Measurements from ENCODE around the gene NLRP3.
A peak's percentile ranks its signal among the peaks of the same experiment; 100 is the strongest.
"Not testable (repeated sequence)": the region's sequence is repeated elsewhere in the genome, so short reads cannot be mapped to it uniquely, and the experiment has no call there.

Gene NLRP3

DNA sequence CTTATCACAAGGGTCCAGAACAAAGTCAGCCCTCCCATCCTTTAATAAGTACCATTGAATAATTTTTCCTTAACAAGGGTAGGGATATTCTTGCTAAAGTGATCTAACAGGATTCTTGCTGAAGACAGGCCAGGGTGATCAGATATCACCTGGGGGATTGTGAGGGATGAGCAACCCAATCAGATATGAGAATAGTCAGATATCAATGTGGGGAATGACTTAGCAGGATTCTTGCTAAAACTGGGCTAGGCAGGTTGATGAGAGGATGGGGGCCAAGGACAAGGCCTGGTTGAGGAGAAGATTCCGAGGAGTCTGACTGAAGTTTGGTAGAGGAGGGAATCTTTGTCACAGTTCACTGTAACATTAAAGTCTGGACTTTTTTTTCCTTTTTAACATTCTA lies 23.9 kb upstream of the NLRP3 start:
- DNase-seq, result no peak

DNA sequence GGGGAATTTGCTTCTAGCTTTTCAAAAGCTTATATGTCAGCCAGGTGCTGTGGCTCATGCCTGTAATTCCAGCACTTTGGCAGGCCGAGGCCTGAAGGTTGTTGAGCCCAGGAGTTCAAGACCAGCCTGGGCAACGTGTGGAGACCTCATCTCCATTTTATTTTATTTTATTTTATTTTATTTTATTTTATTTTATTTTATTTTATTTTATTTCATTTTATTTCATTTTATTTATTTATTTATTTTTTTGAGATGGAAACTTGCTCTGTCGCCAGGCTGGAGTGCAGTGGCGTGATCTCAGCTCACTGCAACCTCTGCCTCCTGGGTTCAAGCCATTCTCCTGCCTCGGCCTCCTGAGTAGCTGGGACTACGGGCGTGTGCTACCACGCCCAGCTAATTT lies 20.9 kb upstream of the NLRP3 start:
- DNase-seq, result not testable (repeated sequence)

DNA sequence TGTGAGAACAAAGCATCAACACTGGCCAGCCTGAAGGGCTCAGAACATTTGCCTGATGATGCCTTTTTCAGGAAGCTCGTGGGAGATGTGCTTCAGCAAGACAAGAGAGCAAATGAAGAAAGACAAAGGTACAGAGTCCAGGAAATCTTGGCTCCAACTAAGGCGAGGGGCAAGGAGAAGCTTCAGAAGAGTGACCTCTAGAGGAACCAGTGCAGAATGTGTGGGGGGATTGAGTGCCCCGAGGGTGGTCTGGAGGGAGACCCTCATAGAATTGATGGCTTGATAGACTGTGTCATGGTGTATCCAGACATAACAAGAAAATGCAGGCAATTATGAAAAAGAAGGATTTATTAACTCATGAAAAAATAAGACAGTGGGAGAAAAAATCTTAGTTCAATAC lies 15.3 kb upstream of the NLRP3 start:
- DNase-seq, result no peak

DNA sequence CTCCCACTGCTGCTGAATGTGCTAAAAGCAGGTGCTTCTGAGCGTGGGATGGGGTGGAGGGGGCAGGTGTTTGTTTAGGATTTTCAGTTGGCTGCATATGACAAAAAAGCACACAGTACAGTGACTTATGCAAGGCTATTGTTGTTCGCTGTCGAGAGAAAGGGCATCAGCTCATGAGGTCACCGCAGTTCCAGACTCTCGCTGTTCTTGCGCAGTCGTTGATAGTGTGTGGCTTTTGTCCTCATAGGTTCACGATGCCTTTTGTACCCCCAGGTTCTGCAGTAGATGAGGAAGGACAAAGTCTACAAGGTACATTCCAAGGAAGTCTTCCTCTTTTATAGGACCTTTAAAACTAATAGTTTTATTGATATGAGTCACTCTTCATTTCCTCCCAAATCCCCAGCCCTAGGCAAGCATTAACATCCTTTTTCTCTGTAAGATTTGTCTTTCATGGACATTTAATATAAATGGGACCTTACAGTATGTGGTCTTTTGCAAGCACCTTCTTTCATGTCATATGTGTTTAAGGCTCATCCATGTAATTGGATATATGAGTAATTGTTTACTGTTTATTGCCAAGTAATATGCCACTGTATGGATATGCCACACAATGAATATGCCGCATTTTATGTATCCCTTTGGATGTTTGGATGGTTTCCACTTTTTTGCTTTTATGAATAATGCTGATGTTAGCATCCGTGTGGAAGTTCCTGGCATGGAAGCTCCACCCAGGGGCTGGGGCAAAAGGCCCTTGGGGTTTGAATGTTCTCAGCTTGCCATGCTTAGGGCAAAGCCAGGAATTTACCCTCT lies 14.5 kb upstream of the NLRP3 start:
- no peak for DNase-seq

DNA sequence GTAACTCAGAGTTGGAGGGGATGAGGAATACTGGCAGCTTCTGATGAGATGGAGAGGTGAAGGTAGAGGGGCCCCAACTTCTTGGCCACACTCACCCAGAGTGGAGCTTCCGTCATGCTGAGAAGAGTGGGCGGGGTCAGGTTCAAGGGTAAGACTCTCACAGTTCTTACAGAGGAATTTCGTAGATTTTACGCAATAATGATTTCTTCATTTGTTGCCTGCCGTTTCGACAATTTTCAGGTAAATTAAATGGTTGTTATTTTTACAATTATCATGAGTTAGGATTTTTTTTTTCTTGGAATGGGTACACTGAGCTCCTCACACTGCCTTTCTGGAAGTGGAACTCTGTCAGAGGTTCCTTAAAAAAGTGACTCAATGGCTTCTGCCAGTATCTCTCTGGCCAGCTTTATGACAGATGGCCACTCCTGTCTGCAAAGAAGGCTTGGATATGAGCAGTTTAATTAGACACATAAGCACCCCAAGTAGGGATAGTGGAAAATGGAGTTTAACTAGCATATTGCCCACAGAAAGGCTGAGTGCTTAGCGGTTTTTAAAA lies 13.8 kb upstream of the NLRP3 start:
- DNase-seq, result no peak

DNA sequence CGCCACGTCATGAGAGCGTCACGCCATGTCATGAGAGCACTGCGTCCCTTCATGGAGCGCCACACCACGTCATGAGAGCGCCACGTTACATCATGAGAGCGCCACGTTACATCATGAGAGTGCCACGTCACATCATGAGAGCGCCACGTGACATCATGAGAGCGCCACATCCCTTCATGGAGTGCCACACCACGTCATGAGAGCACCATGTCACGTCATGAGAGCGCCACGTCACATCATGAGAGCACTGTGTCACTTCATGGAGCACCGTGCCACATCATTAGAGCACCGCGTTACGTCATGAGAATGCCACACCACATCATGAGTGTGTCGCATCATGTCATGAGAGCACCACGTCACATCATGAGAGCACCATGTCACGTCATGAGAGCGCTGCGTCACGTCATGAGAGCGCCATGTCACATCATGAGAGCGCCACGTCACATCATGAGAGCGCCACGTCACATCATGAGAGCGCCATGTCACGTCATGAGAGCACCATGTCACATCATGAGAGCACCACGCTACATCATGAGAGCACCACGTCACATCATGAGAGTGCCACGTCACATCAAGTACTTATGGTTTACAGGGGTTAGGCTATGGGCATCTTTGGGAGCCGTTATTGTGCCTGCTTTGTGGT lies 9.8 kb upstream of the NLRP3 start:
- DNase-seq, result no peak

DNA sequence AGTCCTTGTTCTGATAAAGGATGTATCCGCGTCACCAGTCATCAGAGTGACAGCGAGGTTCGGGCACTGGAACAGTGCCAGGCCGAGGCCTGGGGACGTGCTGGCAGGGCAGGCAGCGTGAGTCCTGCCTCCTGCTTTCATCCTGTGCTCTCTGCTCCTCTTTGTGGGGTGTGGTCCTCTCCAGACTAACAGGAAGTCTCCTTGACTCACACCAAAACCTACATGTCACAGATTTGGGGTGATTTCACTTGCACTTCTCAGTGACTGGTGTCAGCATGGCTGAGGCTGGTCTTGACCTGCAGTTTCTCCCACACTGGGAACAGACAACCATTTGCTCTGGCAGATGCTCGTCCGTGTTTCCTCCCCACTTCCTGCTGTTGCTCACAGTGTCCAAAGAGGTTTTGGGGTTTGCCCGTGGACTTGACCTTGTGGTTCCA lies 8.8 kb upstream of the NLRP3 start:
- DNase-seq, result peak; percentile 46

DNA sequence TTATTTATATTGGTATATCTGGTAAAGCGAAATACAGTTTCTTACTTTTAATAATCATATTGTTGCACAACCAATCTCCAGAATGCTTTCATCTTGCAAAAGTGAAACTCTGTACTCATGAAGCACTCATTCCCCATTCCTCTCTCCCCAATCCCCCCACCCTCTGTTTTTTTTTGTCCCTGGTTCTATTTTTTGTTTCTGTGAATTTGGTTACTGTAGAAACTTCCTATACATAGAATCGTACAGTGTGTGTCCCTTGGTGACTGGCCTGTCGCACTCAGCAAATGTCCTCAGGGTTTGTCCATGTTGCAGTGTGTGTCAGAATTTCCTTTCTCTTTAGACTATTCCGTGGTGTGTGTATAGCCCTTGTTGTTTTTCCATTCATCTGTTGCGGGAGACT lies 7.9 kb upstream of the NLRP3 start:
- no peak for DNase-seq

DNA sequence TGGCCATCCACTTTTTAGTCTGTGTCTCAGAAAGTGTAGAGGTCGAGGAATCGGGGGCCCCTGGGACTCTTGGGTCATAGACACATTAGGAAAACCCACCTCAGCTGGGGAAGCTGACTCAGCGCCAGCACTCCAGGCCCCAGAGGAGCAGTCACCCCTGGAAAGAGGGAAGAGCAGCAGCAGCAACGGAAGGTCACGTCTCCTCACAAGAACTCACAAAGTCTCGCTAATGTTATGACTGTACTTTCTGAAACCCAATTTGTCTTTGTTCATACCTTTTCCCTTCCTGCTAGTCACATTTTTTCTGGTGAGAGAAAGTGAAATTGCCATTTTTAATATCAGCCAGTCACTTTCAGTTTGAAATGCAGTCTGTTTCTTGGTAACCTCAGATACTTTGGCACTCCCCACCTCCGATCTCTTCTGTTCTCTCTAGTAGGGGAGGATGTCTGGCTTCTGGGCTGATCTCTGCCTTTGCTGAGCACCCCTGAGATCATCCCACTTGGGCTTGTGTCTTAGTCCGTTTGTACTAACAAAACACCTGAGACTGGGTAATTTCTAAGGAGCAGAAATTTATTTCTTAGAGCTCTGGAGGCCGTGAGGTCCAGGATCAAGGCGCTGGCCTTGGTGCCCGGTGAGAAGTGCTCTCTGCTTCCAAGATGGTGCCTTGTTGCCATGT lies 6.0 kb upstream of the NLRP3 start:
- peak; percentile 35 for DNase-seq

DNA sequence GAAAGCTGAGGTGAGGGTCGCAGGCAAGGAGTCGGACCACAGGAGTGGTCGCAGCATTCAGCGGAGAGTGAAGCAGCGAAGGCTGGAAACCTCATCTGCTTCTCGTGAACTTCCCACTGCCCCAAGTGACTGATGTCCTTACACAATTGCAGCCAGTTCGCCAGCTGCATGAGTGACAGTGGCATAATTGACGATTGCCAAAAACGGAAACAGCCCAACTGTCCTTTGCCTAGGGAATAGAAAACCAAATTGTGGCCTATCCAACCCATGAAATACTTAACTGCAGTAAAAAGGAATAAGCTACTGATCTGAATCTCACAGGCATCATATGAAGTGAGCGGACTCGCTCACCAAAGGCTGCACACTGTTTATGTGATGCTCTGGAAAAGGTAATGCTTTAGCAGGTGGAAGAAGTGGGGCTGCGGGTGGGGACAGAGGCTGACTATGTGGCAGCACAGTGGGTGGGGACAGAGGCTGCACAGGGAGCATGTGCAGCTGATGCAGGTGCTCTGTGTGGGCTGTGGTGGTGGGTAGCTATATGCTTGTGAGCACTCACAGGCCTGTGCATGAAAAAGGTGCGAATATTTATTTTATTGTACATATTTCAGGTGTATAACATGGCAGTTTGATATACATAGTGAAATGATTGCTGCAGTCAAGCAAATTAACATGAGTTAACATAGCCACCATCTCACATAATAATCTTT lies 4.2 kb upstream of the NLRP3 start:
- DNase-seq, result no peak

DNA sequence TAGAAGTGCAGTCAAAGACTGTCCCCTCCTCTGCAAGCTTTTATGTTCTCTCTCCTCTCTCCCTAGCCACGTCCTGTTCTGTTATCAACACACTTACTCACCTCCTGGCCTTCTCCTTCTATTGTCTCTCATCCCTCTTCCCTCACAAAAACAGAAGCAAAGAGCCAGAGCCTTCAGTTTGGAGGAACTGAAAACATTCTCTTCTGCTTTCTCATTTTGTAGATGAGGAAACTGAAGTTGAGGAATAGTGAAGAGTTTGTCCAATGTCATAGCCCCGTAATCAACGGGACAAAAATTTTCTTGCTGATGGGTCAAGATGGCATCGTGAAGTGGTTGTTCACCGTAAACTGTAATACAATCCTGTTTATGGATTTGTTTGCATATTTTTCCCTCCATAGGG lies 1.9 kb downstream of the NLRP3 start:
- no peak for DNase-seq

DNA sequence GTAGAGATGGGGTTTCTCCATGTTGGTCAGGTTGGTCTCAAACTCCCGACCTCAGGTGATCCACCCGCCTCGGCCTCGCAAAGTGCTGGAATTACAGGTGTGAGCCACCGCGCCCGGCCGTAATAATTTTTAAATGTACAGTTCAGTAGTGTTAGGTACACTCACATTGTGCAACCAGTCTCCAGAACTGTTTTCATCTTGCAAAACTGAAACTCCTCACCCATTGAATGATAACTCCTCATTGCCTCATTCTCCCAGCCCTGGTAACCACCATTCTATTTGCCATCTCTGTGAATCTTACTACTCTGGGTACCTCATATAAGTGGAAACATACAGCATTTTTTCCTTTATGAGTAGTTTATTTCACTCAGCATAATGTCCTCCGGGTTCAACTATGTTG lies 3.4 kb downstream of the NLRP3 start:
- no peak for DNase-seq

DNA sequence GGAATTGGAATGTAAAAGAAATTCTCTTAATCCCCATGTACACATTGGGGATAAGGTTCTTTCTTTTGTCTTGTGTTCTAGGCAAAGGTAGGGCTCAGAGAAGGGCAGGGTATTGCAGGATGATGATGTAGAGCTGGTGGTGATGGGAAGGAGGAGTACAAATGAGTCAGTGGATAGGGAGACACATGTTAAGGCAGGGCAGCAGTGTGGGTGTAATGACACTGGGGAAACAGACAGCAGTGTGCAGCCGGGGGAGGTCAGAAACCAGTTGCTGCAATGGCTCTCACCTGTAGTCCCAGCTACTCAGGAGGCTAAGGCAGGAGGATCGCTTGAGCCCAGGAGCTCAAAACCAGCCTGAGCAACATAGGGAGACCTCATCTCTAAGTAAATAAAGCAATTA lies 5.1 kb downstream of the NLRP3 start:
- DNase-seq, result no peak

DNA sequence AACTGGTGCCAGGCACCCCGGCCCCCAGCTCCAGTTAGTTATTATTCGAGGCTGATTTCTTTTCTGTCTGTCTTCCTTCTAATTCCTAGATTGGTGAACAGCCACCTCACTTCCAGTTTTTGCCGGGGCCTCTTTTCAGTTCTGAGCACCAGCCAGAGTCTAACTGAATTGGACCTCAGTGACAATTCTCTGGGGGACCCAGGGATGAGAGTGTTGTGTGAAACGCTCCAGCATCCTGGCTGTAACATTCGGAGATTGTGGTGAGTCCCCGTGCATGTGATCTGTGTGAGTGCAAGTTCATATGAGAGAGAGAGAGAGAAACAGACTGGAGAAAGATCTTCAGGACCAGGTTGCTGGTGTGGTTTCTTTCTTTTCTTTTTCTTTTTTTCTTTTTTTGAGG lies 13.5 kb downstream of the NLRP3 start:
- DNase-seq, result no peak

DNA sequence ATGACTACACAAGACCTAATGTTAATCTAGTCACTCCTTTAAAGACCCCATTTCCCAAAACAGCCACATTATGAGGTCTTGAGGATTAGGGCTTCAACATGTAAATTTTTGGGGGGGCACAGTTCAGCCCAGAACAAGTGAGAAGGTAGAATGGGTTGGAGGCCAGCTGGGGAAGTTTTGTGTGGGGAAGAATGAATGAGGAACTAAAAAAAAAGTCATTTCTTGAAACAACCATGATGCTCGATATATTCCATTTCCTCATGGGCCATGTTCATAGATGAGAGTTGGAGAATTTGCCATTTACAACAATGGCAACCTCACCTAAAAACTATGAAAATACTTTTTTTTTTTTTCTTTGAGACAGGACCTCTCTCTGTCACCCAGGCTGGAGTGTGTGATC lies 14.5 kb downstream of the NLRP3 start:
- DNase-seq, result no peak

DNA sequence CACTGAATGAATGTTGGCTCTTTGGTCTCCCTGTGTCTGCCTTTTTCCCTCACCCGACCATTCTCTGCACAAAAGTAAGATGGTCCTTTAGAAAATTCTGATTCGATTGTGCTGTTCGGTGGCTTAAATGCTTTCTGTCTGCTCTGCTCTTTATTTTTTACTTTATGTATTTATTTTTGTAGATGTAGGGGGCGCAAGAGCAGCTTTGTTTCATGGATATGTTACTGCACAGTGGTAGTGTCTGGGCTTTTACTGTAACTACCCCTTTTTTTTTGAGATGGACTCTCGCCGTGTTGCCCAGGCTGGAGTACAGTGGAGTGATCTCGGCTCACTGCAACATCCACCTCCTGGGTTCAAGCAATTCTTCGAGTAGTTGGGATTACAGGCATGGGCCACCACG lies 15.7 kb downstream of the NLRP3 start:
- DNase-seq, result no peak

DNA sequence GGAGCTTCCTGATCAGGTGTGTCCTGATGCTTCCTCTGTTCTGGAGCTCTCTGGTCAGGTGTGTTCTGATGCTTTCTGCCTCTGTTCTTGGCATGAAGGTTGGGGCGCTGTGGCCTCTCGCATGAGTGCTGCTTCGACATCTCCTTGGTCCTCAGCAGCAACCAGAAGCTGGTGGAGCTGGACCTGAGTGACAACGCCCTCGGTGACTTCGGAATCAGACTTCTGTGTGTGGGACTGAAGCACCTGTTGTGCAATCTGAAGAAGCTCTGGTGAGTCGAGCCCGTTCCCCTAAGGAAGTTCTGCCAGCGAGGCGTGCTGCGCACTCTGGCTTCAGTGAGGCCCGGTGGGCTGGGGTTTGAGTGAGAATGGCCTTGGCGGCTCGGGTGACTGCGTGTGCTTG lies 18.0 kb downstream of the NLRP3 start:
- no peak for DNase-seq

DNA sequence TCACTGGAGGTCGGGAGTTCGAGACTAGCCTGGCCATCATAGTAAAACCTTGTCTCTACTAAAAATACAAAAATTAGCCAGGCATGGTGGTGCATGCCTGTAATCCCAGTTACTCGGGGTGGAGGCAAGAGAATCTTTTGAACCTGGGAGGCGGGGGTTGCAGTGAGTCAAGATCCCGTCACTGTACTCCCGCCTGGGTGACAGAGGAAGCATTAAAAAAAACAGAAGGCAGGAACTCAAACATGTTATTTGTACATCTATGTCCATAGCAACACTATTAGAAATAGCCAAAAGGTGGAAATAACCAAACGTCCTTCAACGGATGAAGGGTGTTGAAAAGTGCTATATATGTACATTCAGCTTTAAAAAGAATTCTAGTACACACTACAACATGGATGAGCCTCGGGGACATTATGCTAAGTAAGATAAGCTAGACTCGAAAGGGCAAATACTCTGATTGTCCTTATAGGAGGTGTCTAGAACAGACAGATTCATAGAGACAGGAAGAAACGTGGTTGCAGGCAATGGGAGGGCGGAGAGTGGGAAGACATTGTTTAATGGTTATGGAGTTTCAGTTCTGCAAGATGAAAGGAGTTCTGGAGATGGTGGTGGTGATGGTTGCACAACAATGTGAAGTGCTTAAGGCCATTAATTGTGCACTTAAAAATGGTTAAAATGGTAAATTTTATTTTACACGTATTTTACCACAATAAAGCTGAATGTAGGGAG lies 19.2 kb downstream of the NLRP3 start:
- no peak for DNase-seq

DNA sequence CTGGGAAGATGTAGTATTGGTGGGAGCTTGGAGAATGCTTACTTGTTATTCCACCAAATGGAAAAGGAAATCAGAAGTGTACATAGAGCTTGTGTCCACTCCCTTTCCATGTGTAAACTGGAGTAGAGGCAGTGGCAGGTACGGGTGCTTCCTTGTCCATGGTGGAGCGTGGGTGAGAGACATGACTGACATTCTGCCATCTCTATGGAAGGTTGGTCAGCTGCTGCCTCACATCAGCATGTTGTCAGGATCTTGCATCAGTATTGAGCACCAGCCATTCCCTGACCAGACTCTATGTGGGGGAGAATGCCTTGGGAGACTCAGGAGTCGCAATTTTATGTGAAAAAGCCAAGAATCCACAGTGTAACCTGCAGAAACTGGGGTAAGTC lies 19.8 kb downstream of the NLRP3 start:
- DNase-seq, result no peak

DNA sequence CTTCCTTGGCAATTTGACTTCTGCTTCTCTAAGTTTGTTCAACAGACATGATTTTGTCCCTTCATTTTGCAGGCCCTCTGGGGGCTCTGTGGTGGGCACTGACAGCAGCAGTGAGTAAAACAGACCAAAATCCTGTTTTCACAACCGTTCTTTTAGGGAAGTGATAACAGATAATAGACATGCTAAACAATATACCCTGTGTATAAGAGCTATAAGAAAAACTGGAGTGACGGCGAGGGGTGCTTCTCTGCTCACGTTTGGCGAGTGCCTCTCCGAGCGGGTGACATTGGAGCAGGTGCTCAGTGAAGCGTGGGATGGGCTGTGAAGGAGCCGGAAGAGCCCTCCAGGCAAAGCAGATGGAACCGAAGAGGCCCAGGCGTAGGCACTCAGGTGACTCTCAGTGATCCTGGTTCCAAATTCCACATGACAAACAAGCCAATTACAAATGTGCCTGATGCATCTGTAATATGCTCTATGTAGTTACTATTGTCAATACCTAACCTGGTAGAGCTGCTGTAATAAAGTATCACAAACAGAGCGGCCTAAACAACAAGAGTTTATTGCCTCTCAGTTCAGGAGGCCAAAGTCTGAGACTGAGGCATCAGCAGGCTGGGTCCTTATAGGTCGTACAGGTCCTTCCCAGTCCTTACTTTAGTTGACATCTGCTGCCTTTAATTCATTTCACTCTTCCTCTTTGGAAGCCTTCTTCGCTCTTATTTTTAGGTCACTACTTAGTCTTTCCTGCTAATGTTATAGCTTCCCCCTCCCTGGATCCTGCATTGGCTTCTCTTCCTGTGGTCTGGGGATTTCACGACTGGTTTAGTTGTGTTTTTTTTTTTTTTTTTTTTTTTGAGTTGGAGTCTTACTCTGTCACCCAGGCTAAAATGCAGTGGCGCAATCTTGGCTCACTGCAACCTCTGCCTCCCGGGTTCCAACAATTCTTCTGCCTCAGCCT lies 21.9 kb downstream of the NLRP3 start:
- DNase-seq, result no peak

DNA sequence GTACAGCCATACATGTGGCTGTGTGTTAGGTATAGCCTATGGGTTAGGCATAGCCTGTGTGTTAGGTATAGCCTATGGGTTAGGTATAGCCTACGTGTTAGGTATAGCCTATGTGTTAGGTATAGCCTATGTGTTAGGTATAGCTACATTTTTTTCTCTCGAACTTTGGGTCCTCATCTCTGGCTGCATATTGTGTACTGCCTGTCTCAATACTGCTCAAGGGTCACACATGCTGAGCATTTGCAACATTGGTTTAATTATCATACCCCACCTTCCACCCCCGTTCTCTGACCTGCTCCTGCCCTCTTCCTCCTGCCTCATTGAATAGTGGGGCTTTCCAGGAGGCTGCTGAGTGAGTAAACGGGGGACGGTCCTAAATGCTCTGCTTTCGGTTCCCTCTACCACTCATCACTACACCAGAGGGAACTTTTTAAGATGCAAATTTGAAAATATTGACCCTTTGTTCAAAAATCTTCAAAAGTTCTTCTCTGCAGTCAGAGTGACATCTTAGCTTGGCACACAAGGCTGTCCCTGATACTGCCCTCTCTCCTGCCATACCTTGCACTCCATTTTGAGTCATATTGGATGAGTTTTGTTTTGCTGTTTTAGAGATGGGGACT lies 24.1 kb downstream of the NLRP3 start:
- DNase-seq, result no peak

Measured in stimulated activated naive CD4-positive, alpha-beta T cell treated with Interleukin-2 at 50 U/mL for 16 hours (primary cell).